ENCODE measurements around the gene FIGNL2.

- TF ChIP-seq CTCF (IDR thresholded peaks at IDR 0.05): no peak
- no peak for TF ChIP-seq POLR2A (IDR thresholded peaks at IDR 0.05)
- TF ChIP-seq POLR2AphosphoS5 (IDR thresholded peaks at IDR 0.05): no peak
Measured at GRCh38 chr12:51779876-51780275, 68.6 kb downstream of the FIGNL2 start.

All from breast epithelium (tissue), 3 donors.